ENCODE results near the gene PRKCA.
A peak's percentile ranks its signal among the peaks of the same experiment; 100 is the strongest.
"Not testable (repeated sequence)": the region's sequence is repeated elsewhere in the genome, so short reads cannot be mapped to it uniquely, and the experiment has no call there.

Gene PRKCA

DNA sequence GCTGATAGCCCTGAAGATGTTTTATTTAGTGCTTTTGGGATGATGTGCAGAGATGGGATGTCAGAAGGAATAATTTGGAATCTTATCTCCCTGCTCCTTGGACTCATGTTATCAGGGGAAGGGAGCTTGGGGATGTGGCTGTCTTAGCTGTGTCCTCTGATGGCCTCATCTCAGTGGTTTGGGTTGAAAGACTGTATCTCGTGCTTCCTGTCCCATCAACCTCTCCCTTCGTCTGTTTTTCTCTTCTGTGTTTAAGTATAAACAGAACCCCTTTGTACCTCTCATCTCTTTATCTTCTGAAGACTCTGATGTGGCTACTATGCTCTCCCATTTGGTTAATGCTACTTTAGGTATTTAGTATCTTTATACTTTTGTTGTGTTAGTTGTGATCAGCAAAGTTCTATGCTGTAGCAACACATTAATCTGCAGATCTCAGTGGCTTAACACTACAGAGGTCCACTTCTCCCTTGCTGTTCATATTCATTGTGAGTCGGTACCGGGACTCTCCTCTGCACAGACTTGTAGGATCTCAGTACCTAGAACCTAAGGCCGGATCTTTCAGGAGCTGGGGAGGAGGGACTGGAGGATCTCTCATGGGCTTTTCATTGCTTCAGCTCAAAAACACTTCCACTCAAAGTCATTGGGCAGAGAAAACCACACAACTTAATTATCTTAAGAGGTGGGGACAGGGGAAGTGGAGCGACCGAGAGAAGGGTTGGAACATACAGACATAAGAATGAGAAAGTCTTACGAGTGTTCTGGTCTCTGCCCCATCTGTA, 28.8 kb downstream of the PRKCA start:
- DNase-seq = no peak

DNA sequence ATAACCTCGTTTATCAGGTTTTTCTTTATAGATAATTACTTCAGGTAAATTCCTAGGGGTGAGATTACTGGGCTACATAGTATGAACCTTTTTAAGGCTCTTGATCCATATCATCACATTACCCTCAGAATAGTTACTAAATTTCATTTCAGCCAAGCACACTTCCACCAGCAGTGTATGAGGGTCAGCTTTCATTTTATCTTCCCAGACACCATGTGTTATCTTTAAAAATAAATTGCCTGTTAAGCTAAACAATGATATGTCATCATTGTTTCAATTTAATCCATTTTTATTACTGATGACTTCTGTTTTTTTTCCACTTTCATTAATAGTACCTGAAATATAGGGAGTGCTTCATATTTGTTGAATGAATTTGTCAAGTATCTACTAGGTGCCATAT, 33.4 kb downstream of the PRKCA start:
- DNase-seq = no peak

DNA sequence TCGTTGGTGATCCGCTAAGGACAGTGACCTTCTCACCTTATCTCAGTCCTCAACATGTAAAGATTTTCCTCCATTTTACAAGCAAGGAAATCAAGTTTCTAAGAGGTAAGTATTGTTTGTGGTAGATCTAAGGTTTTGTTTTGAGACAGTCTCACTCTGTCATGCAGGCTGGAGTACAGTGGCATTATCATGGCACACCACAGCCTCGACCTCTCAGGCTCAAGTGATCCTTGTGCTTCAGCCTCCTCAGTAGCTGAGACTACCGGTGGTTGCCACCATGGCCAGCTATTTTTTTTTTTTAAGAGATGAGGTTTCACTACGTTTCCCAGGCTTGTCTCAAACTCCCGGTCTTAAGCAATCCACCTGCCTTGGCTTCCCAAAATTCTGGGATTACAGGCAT, 34.9 kb downstream of the PRKCA start:
- no peak for DNase-seq

DNA sequence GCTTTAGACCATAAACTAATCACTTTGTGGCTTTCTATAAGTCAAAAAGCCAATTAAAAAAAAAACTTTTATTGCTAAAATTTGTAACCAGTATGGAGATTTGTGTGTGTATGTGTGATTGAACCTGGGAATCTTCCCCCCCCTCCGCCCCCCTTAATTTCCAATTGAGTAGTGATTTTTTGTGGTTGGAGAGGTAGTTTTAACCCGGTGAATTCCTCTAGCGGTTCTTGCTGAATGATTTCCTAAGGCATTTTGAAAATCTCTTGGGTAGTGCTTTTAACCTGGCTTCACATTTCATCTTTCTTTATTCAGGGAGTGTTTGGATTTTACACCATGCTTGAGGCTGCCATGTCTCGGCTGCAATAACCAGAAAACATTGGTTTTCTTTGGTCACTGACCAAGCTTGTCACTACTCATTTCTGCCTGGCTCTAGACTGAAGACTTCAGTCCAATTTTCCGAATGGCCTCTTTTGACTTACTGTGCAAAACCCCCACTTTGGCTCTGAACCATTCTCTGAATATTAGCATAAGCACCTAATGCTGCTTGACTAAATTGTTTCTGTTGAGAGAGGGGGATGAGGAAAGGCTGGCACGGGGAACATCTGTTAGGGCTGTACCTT, 35.6 kb downstream of the PRKCA start:
- peak; percentile 70 for DNase-seq

DNA sequence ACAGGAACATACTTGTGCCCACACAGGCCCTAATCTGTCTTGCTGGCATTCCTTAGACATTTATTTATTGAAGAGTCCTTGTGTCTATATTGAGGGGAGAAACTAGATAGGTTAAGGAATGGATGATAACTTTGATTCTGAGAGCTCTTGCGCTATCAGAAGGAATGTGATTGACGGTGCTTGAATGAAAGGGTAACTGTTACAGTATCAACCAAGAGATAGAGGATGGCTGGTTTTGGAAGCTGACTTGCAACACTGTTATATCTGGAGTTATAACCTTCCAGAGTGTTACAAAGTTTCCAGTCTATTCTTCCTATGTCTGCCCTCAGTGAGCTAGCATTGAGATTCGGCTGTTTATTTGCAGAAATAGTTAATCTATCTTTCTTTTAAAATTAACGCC, 36.5 kb downstream of the PRKCA start:
- DNase-seq = no peak

DNA sequence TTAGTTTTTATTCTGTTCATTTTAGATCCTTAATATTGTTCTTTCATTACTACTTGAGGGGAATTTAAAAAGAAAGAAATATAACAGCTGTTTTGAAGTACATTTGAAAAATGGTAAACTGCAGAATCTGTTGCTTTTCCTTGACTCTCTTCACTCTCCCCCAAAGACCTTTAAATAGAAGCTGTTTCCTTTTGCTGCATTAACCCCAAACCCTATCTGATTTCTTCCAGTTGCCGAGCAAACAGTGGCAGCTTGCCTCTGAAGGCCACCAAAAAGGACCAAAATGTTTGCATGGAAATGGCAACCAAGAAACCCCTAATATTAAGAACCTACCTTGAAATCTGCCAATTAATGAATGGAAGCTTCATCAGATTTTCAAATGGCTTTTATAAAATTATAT, 37.1 kb downstream of the PRKCA start:
- DNase-seq = no peak

DNA sequence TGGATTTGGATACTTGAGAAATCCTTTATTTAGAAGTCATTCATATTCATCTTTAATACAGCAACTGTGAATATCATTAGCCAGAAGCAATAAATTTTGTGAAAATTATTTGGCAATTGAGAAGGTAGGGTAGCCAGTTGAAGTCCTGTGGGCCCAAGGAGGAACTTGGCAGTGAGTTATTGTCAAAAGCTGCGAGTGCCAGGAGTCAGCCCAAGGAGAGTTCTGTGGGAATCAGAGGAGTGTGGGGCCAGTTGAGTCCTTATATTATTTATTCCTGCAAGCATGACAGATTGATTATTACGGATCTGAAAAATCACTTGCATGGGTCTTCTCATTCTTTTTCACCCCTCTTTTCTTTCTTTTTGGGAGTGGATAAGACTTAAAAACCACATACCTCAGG, 38.3 kb downstream of the PRKCA start:
- peak; percentile 24 for DNase-seq

DNA sequence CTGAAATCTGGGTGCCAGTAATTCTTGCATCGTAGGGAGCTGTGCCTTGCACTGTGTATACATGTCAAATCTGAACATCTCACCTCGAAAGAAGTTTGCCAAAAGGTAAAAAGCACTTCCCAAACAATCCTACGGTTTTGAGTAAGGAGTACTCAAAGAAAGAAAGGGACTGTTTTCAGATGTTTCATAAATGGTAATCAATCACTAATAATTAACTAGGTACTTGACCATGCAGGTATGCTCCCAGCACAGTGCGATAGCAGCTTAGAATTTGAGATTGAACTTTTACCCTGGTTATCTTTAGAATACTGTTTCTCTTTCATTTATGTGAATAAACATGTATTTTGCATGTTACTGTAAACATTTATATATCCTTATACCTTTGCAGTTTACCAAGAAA, 39.0 kb downstream of the PRKCA start:
- no peak for DNase-seq

DNA sequence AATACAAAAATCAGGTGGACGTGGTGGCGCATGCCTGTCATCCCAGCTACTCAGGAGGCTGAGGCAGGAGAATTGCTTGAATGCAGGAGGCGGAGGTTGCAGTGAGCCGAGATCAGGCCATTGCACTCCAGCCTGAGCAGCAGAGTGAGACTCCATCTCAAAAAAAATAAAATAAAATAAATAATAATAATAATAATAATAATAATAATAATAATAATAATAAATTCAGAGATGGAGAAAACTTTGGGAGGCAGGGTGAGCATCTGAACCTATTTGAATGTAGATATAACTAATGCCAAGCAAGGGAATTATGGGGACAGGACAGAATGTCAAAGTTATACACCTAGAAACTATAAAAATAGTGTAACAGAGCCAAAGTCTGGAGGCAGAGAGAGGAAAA, 39.9 kb downstream of the PRKCA start:
- DNase-seq = not testable (repeated sequence)

DNA sequence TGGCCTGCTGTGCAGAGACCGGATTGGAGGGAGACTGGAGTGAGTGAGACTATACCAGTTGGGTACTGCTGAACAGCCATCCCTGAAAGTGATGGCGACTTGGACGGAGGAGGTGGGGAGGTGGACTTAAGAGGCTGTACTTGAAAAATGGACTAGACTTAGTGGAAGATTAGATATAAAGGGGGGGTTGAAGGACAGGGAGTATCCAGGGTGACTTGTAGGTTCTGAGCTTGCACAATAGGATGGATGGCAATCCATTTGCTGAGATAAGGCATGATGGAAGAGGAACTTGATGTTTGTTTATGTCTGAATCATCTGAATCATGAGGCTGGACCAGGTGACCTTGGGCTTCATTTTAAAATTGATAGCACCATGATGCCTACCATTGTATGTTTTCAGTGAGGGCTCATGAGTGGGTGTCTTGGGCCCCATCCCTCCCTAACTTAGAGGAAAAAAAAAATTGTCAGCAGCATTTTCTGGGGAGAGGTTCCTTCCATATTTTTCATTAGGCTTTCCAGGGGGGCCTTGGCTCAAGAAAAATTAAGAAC, 41.2 kb downstream of the PRKCA start:
- no peak for DNase-seq

DNA sequence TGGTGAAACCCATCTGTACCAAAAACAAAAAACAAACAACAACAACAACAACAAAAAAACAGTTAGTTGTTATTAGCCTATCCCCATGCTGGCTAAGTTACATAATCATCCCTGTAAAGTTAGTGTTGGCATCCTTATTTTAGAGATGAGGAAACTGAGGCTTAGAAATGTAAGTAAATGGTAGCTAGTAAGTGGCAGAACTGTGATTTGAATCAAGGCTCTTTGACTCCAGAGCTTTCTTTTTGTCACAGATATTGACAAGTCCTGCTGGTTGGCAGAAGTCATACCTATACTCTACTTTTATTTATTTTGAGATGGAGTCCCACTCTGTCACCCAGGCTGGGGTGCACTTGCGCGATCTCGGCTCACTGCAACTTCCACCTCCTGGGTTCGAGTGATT, 42.1 kb downstream of the PRKCA start:
- no peak for DNase-seq

DNA sequence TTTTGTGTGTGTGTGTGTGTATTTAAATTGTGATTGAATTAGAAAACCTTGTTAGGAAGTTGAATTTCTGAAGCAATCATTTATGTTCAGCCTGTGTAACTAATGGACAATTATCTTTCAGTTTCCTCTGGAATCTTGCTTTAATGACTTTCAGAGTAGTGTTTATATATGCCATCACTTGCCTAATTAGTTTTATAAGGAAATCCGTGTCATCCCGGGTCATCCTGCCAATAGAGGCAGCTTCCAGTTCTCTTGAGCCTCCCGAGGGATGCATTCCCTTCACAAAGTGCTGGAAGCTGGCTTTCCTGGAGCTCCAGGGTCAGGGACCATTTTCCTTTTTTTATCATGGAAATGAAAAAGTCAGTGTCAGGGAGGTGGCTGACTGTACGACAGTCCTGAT, 42.9 kb downstream of the PRKCA start:
- DNase-seq = no peak

DNA sequence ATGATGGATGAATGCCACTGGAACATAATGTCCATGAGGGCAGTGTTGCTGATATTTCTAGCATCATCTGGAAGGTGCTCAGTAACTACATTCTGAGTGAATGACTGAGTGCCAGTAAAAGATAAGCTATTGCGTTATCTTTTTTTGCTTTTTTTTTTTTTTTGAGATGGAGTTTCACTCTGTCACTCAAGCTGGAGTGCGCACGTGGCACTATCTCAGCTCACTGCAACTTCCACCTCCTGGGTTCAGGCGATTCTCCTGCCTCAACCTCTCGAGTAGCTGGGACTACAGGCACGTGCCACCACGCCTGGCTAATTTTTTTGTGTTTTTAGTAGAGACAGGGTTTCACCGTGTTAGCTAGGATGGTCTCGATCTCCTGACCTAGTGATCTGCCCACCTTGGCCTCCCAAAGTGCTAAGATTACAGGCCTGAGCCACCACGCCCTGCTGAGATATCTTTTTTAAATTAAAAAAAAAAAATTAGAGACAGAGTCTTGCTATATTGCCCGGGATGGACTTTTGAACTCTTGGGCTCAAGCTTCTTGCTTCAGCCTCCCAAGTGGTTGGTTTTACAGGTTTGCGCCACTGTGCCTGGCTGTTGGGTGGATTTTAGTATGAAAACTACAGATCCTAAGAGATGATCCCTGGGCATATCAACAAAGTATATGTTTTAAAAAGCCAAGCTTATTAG, 43.7 kb downstream of the PRKCA start:
- DNase-seq = not testable (repeated sequence)

DNA sequence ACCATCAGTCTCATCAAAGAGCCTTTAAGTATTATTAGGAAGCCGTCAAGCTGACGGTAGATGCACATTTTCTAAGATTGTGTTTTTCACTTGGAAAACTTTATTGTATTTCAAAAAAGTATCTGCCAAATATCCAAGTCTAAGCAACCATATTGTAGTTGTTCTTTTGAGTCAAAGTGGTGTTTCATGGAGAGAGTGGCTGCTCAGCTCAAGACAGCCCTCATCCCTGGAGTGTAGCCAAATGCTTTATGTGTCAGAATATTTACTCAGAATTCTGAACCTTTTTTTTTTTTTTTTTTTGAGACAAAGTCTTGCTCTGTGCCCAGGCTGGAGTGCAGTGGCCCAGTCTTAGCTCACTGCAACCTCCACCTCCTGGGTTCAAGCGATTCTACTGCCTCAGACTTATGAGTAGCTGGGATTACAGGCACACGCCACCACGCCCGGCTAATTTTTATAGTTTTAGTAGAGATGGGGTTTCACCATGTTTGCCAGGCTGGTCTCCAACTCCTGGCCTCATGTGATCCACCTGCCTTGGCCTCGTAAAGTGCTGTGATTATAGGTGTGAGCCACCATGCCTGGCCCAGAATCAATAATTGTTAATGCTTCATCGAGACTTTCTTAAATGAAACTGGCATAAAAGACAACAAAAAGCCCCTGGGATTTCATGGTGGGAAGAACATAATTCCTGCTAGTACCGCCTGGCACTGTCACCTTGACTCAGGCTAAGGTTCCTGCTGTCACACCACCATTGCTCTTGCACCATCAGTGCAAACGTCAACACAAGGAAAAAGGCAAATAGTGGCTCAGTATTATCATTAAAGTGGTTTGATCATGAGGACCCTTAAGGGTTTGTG, 45.5 kb downstream of the PRKCA start:
- DNase-seq = no peak

DNA sequence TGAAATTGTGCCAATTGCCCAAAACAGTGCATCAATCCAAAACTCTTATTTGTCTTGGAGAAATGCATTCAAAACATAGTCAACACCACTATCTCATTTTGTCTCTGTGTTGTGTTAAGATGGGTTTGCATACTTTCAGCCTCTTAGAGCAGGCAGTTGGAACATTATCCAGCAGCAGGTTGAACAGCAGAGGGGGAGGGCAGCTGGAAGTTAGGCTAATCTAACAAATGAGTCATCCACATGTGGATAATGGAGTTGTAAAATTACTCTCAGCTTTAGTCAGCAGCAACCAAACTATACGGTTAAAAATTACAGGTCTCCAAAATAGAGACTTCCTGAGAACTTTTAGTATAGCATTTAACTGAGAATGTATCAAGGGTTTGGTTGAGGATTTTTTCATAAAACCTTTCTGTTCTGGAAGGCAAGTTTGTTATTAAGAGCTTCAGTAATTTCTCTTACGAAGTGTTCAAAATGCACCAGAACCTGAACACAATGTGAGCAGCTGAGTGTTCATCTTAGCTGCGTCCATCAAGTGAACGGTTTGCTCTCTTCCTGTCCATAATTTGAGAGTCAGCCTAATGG, 46.3 kb downstream of the PRKCA start:
- no peak for DNase-seq

DNA sequence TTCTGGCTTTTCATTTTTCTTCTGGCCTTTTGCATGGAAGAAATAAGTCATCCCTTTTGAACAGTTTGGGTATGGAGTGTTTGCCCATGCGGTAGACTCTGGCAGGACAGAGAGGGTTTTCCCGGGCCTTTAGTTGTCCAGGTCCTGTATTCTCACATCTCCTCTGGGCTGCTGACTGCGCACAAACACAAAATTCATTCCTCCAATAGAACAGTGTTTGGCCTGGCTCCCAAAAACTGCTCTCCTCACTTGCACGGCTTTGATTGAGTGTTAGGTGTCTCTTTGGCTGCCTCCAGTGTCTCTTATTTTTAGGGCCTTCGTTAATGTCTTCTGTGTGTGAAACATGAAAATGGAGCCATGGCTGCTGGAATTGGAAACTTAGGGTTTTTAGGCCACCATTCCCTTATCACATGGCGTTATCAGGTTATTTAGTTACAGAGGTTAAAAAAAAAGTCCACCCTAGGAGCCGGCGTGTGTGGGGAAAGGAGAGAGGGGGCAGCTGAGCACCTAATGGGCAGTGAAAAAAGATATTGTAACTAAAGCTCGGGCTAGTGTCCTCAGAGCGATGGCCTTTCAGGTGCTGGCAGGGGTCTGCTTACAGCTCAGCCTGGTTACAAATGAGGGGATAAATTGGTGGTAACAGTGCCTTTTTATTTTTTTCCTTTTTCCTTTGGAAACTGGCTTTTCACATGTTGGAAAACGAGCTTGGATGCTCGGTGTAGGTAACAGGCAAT, 47.3 kb downstream of the PRKCA start:
- DNase-seq = peak; percentile 37

DNA sequence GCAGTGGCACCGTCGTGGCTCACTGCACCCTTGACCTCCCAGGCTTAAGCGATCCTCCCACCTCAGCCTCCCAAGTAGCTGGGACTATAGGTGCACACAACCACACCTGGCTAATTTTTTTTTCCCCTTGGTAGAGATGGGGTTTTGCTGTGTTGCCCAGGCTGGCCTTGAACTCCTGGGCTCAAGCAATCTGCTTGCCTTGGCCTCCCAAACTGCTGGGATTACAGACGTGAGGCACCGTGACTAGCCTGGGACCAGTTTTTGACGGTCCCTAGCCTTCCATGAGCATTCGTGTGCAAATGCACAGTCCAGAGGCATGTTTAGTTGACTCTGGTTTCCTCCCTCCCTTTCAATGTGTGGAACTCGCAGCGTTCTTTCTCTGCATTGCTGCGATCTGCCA, 48.2 kb downstream of the PRKCA start:
- not testable (repeated sequence) for DNase-seq

DNA sequence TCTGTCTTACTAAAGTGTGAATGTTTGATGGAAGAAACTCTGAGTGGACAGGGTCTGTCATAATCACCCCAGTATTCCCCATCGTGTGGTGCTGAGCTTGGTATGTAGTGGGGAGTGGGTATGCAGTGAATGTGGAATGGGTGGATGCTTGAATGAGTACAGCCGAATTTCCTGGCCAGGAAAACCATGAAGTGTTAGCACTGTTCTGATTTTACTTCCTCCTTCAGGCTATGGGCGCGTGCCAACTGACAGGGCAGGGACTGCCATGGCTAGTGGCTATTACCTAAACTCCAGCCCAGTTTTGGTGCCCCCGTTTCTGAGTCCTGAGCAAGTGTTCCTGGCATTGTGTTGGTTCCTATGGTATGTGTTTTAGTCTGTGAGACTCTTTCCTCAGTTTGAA, 48.6 kb downstream of the PRKCA start:
- DNase-seq = peak; percentile 25

DNA sequence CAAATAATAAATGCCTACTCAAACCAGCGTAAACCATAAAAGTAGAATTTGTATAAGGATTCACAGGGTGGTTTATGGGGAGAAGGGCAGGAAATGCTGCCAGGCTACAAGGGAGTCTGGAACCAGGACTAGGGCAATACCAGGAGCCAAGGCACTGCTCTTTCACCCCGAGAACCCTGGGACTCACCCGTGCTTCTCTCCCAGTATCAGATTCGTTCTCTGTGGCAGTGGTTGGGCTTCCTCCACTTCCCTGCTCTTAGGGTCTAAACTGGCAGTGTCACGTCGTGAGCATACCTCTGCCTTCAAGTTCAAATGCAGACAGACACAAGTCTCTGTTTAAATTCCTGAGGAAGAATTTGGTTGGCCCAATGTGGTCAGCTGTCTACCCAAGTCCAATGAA, 49.3 kb downstream of the PRKCA start:
- DNase-seq = no peak

DNA sequence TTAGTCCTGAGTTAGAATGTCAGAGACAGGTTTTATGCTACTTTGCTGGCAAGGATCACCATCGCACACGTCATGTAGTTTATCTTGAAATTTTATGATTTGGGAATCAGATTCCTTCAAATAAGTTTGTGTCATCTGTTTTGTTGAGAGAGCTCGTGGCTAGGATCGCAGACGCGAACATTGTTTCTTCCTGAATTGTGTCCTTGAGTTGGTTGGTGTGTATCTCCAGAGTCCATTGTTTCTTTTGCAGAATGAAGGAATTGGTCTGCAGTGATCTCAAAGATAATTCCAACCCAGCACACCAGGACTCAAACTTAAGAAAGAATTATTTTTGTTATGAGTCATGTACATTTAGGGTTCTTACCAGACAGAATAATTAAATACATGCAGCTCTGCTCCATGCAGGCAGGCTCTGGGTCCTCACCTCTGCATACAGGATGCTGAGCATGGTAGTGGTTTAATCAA, 51.6 kb downstream of the PRKCA start:
- no peak for DNase-seq

DNA sequence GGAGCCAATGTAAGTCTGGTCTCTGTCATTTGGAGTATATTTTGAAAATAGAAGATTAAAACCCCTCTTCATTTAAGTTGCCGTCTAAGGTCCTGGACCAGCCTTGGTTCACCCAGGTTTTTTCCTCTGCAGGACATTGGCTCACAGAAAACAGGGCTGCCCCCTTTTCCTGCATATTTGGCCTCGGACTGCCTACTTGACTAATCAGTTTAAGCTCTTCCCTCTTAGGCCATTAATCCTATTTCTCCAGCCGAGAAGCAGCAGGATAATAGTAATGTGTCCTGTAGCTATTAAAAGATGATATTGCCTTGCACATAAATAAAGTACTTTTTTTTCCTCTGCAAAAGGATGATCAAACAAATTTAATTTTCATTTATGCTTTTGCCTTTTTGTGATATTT, 52.1 kb downstream of the PRKCA start:
- DNase-seq = no peak

DNA sequence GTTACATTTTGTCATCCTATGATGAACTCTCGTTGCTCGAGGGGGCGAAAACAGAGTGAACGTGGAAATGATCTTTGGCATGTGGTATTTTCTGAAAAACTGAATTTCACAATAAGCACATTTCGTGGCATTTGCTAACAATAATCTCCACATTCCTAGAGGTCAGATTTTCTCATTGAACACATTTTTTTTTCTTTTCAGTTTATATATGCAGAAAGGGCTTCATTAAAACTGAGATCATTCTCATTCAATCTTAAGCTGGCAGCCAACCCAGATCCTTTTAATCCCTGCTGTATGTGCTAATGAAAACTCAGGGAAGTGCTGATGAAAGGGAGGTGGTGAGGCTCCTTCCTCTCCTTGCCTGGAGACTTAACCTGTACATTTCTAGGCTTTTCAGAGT, 52.6 kb downstream of the PRKCA start:
- DNase-seq = no peak
